HEK293 (cell line): Measurements from ENCODE around the gene MAVS.

Experiments
- CTCF ChIA-PET: fragments of 350-600 bp; formaldehyde crosslinking; extraction: SDS; loops from one replicate; lab custom pipeline; 2021; ENCODE audit warnings: antibody characterized with exemption; lab: Yijun Ruan, JAX
- POLR2A ChIA-PET: fragments of 300-600 bp; formaldehyde crosslinking; extraction: SDS; loops from one replicate; lab custom pipeline; 2020; ENCODE audit warnings: antibody characterized with exemption, inconsistent platforms; lab: Yijun Ruan, JAX
- H3K27ac ChIP-seq: fragments of 200-500 bp; sonication (Bioruptor generic); 2 replicates; pipeline ENCODE4 v1.5.1; 2014; ENCODE audit warnings: low read depth, low read length, control low read depth, inconsistent platforms; ENCODE audit errors: extremely low read depth
- H3K36me3 ChIP-seq, 2 experiments: fragments of 200-500 bp in 1 of 2; sonication (Bioruptor generic) in 1 of 2; 1 replicate in 1 of 2; 2 replicates in 1 of 2; pipeline ENCODE4 v1.5.1; 2014 to 2017; ENCODE audit warnings: inconsistent platforms in 2 of 2, low read length in 2 of 2; ENCODE audit not compliant: control insufficient read depth in 2 of 2, insufficient read depth in 1 of 2
- H3K4me1 ChIP-seq: fragments of 200-500 bp; sonication (Bioruptor generic); 2 replicates; pipeline ENCODE4 v1.5.1; 2014; ENCODE audit warnings: mild to moderate bottlenecking, low read length, inconsistent platforms; ENCODE audit not compliant: control insufficient read depth, insufficient read depth
- H3K4me3 ChIP-seq: 2 replicates; pipeline ENCODE4 v1.5.1; 2011; ENCODE audit warnings: low read depth, mild to moderate bottlenecking, control low read depth, low read length, moderate library complexity
- H3K9me3 ChIP-seq: fragments of 200-500 bp; sonication (Bioruptor generic); 2 replicates; pipeline ENCODE4 v1.5.1; 2014; ENCODE audit warnings: low read depth, low read length, inconsistent platforms; ENCODE audit not compliant: control insufficient read depth, insufficient read depth
- BCL11A ChIP-seq: fragments of 450-650 bp; formaldehyde crosslinking; IDR thresholded peaks from 2 replicates; pipeline ENCODE4 v1.5.1; 2016; ENCODE audit warnings: low read depth, missing biosample characterization, missing genetic modification characterization
- OVOL3 ChIP-seq: fragments of 450-650 bp; formaldehyde crosslinking; IDR thresholded peaks from 2 replicates; pipeline ENCODE4 v1.5.1; 2016; ENCODE audit warnings: missing biosample characterization, missing genetic modification characterization
- PRDM2 ChIP-seq: fragments of 450-650 bp; formaldehyde crosslinking; IDR thresholded peaks from 2 replicates; pipeline ENCODE4 v1.5.1; 2016; ENCODE audit warnings: missing biosample characterization, missing genetic modification characterization, borderline replicate concordance
- RBAK ChIP-seq: fragments of 450-650 bp; formaldehyde crosslinking; IDR thresholded peaks from 2 replicates; pipeline ENCODE4 v1.5.1; 2016; ENCODE audit warnings: missing biosample characterization, missing genetic modification characterization
- SCRT2 ChIP-seq: fragments of 450-650 bp; formaldehyde crosslinking; IDR thresholded peaks from 2 replicates; pipeline ENCODE4 v1.5.1; 2016; ENCODE audit warnings: missing biosample characterization, missing genetic modification characterization
- WT1 ChIP-seq: fragments of 450-650 bp; formaldehyde crosslinking; IDR thresholded peaks from 2 replicates; pipeline ENCODE4 v1.5.1; 2016; ENCODE audit warnings: missing biosample characterization, missing genetic modification characterization
- ZBTB17 ChIP-seq: fragments of 450-650 bp; formaldehyde crosslinking; IDR thresholded peaks from 2 replicates; pipeline ENCODE4 v1.5.1; 2016; ENCODE audit warnings: missing biosample characterization, missing genetic modification characterization
- ZNF391 ChIP-seq: fragments of 450-650 bp; formaldehyde crosslinking; IDR thresholded peaks from 2 replicates; pipeline ENCODE4 v1.5.1; 2016; ENCODE audit warnings: low read depth, missing biosample characterization, missing genetic modification characterization, borderline replicate concordance
- ZNF404 ChIP-seq: fragments of 450-650 bp; formaldehyde crosslinking; IDR thresholded peaks from 2 replicates; pipeline ENCODE4 v1.5.1; 2017; ENCODE audit warnings: missing biosample characterization, missing genetic modification characterization
- ZNF416 ChIP-seq: fragments of 450-650 bp; formaldehyde crosslinking; IDR thresholded peaks from 2 replicates; pipeline ENCODE4 v1.5.1; 2016; ENCODE audit warnings: missing biosample characterization, missing genetic modification characterization
- ZNF433 ChIP-seq: fragments of 450-650 bp; formaldehyde crosslinking; IDR thresholded peaks from 2 replicates; pipeline ENCODE4 v1.5.1; 2016; ENCODE audit warnings: missing biosample characterization, missing genetic modification characterization, low read depth
- ZNF521 ChIP-seq: fragments of 450-650 bp; formaldehyde crosslinking; IDR thresholded peaks from 2 replicates; pipeline ENCODE4 v1.5.1; 2017; ENCODE audit warnings: missing biosample characterization, mild to moderate bottlenecking, missing genetic modification characterization
- ZNF548 ChIP-seq: fragments of 450-650 bp; formaldehyde crosslinking; IDR thresholded peaks from 2 replicates; pipeline ENCODE4 v1.5.1; 2016; ENCODE audit warnings: missing biosample characterization, missing genetic modification characterization
- ZNF558 ChIP-seq: fragments of 450-650 bp; formaldehyde crosslinking; IDR thresholded peaks from 2 replicates; pipeline ENCODE4 v1.5.1; 2016; ENCODE audit warnings: missing biosample characterization, missing genetic modification characterization
- ZNF560 ChIP-seq: fragments of 450-650 bp; formaldehyde crosslinking; IDR thresholded peaks from 2 replicates; pipeline ENCODE4 v1.5.1; 2017; ENCODE audit warnings: missing biosample characterization, missing genetic modification characterization, borderline replicate concordance
- ZNF639 ChIP-seq: fragments of 450-650 bp; formaldehyde crosslinking; IDR thresholded peaks from 2 replicates; pipeline ENCODE4 v1.5.1; 2016; ENCODE audit warnings: missing biosample characterization, missing genetic modification characterization
- ZNF707 ChIP-seq: fragments of 450-650 bp; formaldehyde crosslinking; IDR thresholded peaks from 2 replicates; pipeline ENCODE4 v1.5.1; 2016; ENCODE audit warnings: missing biosample characterization, missing genetic modification characterization
- ZNF747 ChIP-seq: fragments of 450-650 bp; formaldehyde crosslinking; IDR thresholded peaks from 2 replicates; pipeline ENCODE4 v1.5.1; 2016; ENCODE audit warnings: missing biosample characterization, missing genetic modification characterization
- ZSCAN23 ChIP-seq: fragments of 450-650 bp; formaldehyde crosslinking; IDR thresholded peaks from 2 replicates; pipeline ENCODE4 v1.5.1; 2016; ENCODE audit warnings: missing biosample characterization, missing genetic modification characterization
- TF ChIP-seq, protein P1 (sequence below): fragments of 450-650 bp; formaldehyde crosslinking; IDR thresholded peaks from 2 replicates; pipeline ENCODE4 v1.5.1; 2017; ENCODE audit warnings: missing biosample characterization, missing genetic modification characterization
- TF ChIP-seq, protein P2 (sequence below): fragments of 450-650 bp; formaldehyde crosslinking; IDR thresholded peaks from 2 replicates; pipeline ENCODE4 v1.5.1; 2016; ENCODE audit warnings: missing biosample characterization, missing genetic modification characterization
- TF ChIP-seq, protein P3 (sequence below): fragments of 450-650 bp; formaldehyde crosslinking; IDR thresholded peaks from 2 replicates; pipeline ENCODE4 v1.5.1; 2016; ENCODE audit warnings: missing biosample characterization, missing genetic modification characterization
- TF ChIP-seq, protein P4 (sequence below): fragments of 450-650 bp; formaldehyde crosslinking; IDR thresholded peaks from 2 replicates; pipeline ENCODE4 v1.5.1; 2017; ENCODE audit warnings: missing biosample characterization, mild to moderate bottlenecking, missing genetic modification characterization, moderate library complexity

Gene MAVS

DNA sequence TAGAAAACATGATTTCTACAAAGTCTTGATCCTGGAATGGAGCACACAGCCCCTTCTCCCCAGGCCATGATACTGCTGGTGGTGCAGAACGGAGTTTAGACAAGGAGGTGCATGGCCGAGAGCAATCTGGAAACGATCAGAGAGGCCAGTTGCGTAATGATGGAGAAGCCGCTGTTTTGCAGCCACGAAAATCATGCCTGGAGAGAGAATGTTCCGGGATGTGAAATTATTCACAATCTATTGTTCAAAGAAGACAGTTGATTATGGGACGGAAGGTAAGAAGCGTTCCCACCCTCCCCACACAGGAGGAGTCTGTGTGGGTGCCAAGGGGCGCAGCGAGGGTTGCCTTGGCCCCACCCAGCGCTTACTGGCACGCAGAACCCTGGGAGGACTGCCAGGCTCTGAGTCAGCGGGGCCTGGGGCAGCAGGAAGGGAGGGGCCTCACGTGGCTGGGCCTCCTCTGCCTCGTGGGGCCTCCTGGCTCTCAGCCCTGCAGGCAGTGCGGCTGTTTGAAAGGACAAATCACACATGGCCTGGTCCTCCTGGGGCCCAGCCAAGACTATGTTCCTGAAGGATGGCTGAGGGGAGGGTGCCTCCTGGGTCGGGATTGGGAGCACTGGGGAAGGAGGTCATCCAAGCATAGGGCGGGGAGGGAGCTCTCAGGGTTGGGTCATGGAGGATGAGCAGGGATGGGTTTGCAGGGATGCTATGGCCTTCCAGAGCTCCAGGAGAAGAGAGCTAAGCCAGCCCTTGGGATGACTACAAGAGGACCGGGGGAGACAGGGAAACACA lies 35.0 kb upstream of the MAVS start:
- Histone ChIP-seq H3K4me1 (peaks cover 35% of the 10 kb centered on the region), H3K36me3 (no peaks in the 10 kb centered on the region), H3K4me3 (peak overlapping the region; percentile 17), H3K9me3 (no peaks in the 10 kb centered on the region), H3K27ac (peak overlapping the region; percentile 84)
- CTCF ChIA-PET, result interaction anchor here (0.6 to 2.6 kb wide), 6 partner anchors 12 to 260 kb away, joined by 3 to 6 read pairs (median 4); no protein-coding TSS in a partner anchor
- POLR2A ChIA-PET, result interaction anchor here (0.6 to 4.2 kb wide), 12 partner anchors 9 to 1109 kb away, joined by 3 to 26 read pairs (median 6); partner anchors contain the start of genes ADISSP, AP5S1, CDC25B and CENPB
- TF ChIP-seq, protein P1, sequence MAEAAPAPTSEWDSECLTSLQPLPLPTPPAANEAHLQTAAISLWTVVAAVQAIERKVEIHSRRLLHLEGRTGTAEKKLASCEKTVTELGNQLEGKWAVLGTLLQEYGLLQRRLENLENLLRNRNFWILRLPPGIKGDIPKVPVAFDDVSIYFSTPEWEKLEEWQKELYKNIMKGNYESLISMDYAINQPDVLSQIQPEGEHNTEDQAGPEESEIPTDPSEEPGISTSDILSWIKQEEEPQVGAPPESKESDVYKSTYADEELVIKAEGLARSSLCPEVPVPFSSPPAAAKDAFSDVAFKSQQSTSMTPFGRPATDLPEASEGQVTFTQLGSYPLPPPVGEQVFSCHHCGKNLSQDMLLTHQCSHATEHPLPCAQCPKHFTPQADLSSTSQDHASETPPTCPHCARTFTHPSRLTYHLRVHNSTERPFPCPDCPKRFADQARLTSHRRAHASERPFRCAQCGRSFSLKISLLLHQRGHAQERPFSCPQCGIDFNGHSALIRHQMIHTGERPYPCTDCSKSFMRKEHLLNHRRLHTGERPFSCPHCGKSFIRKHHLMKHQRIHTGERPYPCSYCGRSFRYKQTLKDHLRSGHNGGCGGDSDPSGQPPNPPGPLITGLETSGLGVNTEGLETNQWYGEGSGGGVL, result peak; percentile 94
- TF ChIP-seq SCRT2 (tag by site-specific recombination), result 0 out of 2 replicates have a peak, but pooled peaks have one; percentile 36
- no peak for TF ChIP-seq ZNF521 (tag by site-specific recombination)
- 0 out of 2 replicates have a peak, but pooled peaks have one; percentile 48 for TF ChIP-seq ZNF558
- TF ChIP-seq ZNF560 (tag by site-specific recombination), result no peak
- TF ChIP-seq, protein P2, sequence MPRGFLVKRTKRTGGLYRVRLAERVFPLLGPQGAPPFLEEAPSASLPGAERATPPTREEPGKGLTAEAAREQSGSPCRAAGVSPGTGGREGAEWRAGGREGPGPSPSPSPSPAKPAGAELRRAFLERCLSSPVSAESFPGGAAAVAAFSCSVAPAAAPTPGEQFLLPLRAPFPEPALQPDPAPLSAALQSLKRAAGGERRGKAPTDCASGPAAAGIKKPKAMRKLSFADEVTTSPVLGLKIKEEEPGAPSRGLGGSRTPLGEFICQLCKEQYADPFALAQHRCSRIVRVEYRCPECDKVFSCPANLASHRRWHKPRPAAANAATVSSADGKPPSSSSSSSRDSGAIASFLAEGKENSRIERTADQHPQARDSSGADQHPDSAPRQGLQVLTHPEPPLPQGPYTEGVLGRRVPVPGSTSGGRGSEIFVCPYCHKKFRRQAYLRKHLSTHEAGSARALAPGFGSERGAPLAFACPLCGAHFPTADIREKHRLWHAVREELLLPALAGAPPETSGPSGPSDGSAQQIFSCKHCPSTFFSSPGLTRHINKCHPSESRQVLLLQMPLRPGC (tag by site-specific recombination), result peak; percentile 87
- TF ChIP-seq ZNF416, result no peak
- TF ChIP-seq, protein P3, sequence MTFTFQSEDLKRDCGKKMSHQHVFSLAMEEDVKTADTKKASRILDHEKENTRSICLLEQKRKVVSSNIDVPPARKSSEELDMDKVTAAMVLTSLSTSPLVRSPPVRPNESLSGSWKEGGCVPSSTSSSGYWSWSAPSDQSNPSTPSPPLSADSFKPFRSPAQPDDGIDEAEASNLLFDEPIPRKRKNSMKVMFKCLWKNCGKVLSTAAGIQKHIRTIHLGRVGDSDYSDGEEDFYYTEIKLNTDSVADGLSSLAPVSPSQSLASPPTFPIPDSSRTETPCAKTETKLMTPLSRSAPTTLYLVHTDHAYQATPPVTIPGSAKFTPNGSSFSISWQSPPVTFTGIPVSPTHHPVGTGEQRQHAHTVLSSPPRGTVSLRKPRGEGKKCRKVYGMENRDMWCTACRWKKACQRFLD, result no peak
- TF ChIP-seq ZNF548 (tag by site-specific recombination), result no peak
- TF ChIP-seq WT1, result peak; percentile 97
- no peak for TF ChIP-seq ZNF433 (tag by site-specific recombination)
- TF ChIP-seq BCL11A (tag by site-specific recombination), result peak; percentile 91; the same call in 1 of the 2 replicates
- TF ChIP-seq ZNF404, result no peak
- no peak for TF ChIP-seq OVOL3 (tag by site-specific recombination)
- no peak for TF ChIP-seq ZNF747 (tag by site-specific recombination)
- TF ChIP-seq RBAK (tag by site-specific recombination), result no peak
- peak; percentile 81 for TF ChIP-seq ZNF639
- TF ChIP-seq ZNF707, result no peak
- TF ChIP-seq ZBTB17, result peak; percentile 98
- TF ChIP-seq ZSCAN23 (tag by site-specific recombination), result peak; percentile 75
- peak; percentile 94; the same call in 1 of the 2 replicates for TF ChIP-seq ZNF391
- no peak for TF ChIP-seq PRDM2 (tag by site-specific recombination)
- TF ChIP-seq, protein P4, sequence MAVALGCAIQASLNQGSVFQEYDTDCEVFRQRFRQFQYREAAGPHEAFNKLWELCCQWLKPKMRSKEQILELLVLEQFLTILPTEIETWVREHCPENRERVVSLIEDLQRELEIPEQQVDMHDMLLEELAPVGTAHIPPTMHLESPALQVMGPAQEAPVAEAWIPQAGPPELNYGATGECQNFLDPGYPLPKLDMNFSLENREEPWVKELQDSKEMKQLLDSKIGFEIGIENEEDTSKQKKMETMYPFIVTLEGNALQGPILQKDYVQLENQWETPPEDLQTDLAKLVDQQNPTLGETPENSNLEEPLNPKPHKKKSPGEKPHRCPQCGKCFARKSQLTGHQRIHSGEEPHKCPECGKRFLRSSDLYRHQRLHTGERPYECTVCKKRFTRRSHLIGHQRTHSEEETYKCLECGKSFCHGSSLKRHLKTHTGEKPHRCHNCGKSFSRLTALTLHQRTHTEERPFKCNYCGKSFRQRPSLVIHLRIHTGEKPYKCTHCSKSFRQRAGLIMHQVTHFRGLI, result no peak
